Measurements from ENCODE around the gene KHDC4. TPM values are rescaled to one million over a fixed set of nuclear protein-coding genes. Genes with fewer than 3 reads are reported as not detected.

The KHDC4 gene
- polyA plus RNA-seq, 1 donor from 2014 or later: 97.1 TPM

DNA sequence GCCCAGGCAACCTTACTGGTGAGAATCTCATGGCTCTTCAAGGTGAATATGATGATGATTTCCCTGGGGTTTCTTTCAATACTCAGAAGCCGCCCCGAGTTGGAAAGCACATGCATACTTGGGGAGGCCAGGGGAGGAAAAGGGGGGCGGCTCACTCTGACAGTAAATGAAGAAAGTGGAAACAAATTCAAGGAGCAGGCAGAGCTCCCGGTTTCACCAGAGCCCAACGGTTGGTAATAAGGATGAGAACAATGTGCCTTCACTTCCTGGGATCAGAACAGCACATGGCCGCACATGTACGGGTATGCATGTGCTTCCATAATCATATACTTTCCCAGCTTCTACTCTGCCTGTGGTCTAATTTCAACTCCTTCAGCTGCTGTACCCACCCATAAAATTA lies 47.9 kb upstream of the KHDC4 start:
- no peak overlapping the region for H3K9ac ChIP-seq (ENCODE audit: low read length)
- H3K9me3 ChIP-seq (ENCODE audit: low read length): no peaks in the 10 kb centered on the region
- peaks cover 2% of the 10 kb centered on the region for H3F3A ChIP-seq (ENCODE audit: insufficient read depth, low read length, poor library complexity, severe bottlenecking)
- no peak overlapping the region for H3K27ac ChIP-seq (ENCODE audit: low read length)
- H3K27me3 ChIP-seq (ENCODE audit: insufficient read depth, low read depth, low read length): no peaks in the 10 kb centered on the region
- H2AFZ ChIP-seq (ENCODE audit: low read depth, low read length): no peak overlapping the region
- H3K4me3 ChIP-seq (ENCODE audit: low read length): no peak overlapping the region
- H4K20me1 ChIP-seq (ENCODE audit: insufficient read depth): no peaks in the 10 kb centered on the region
- H3K36me3 ChIP-seq (ENCODE audit: insufficient read depth, low read length): no peaks in the 10 kb centered on the region
- TF ChIP-seq EP300 (conservative IDR thresholded peaks at IDR 0.05; ENCODE audit: poor library complexity, severe bottlenecking): no peak
- no peak for TF ChIP-seq POLR2AphosphoS5 (IDR thresholded peaks at IDR 0.05)
- TF ChIP-seq RAD21 (conservative IDR thresholded peaks at IDR 0.05): no peak
- TF ChIP-seq, protein P1, sequence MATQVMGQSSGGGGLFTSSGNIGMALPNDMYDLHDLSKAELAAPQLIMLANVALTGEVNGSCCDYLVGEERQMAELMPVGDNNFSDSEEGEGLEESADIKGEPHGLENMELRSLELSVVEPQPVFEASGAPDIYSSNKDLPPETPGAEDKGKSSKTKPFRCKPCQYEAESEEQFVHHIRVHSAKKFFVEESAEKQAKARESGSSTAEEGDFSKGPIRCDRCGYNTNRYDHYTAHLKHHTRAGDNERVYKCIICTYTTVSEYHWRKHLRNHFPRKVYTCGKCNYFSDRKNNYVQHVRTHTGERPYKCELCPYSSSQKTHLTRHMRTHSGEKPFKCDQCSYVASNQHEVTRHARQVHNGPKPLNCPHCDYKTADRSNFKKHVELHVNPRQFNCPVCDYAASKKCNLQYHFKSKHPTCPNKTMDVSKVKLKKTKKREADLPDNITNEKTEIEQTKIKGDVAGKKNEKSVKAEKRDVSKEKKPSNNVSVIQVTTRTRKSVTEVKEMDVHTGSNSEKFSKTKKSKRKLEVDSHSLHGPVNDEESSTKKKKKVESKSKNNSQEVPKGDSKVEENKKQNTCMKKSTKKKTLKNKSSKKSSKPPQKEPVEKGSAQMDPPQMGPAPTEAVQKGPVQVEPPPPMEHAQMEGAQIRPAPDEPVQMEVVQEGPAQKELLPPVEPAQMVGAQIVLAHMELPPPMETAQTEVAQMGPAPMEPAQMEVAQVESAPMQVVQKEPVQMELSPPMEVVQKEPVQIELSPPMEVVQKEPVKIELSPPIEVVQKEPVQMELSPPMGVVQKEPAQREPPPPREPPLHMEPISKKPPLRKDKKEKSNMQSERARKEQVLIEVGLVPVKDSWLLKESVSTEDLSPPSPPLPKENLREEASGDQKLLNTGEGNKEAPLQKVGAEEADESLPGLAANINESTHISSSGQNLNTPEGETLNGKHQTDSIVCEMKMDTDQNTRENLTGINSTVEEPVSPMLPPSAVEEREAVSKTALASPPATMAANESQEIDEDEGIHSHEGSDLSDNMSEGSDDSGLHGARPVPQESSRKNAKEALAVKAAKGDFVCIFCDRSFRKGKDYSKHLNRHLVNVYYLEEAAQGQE (IDR thresholded peaks at IDR 0.05; ENCODE audit: borderline replicate concordance): no peak
- TF ChIP-seq, protein P2, sequence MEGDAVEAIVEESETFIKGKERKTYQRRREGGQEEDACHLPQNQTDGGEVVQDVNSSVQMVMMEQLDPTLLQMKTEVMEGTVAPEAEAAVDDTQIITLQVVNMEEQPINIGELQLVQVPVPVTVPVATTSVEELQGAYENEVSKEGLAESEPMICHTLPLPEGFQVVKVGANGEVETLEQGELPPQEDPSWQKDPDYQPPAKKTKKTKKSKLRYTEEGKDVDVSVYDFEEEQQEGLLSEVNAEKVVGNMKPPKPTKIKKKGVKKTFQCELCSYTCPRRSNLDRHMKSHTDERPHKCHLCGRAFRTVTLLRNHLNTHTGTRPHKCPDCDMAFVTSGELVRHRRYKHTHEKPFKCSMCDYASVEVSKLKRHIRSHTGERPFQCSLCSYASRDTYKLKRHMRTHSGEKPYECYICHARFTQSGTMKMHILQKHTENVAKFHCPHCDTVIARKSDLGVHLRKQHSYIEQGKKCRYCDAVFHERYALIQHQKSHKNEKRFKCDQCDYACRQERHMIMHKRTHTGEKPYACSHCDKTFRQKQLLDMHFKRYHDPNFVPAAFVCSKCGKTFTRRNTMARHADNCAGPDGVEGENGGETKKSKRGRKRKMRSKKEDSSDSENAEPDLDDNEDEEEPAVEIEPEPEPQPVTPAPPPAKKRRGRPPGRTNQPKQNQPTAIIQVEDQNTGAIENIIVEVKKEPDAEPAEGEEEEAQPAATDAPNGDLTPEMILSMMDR (IDR thresholded peaks at IDR 0.05; ENCODE audit: poor library complexity, severe bottlenecking): no peak
- no peak for TF ChIP-seq TAF1 (IDR thresholded peaks at IDR 0.05; ENCODE audit: low read depth)
- TF ChIP-seq EZH2 (IDR thresholded peaks at IDR 0.05; ENCODE audit: borderline replicate concordance, insufficient read depth, low read length, poor library complexity, severe bottlenecking): no peak
- no peak for TF ChIP-seq MXI1 (conservative IDR thresholded peaks at IDR 0.05; ENCODE audit: poor library complexity, severe bottlenecking)
- no peak for TF ChIP-seq SMC3 (conservative IDR thresholded peaks at IDR 0.05; ENCODE audit: poor library complexity)
- H3K9me2 ChIP-seq (ENCODE audit: insufficient read depth, low read length): no peaks in the 10 kb centered on the region
- peaks cover 19% of the 10 kb centered on the region for H3K79me2 ChIP-seq (replicated peaks; ENCODE audit: insufficient read depth, low read length)
- H3K4me2 ChIP-seq (ENCODE audit: low read length): no peak overlapping the region

DNA sequence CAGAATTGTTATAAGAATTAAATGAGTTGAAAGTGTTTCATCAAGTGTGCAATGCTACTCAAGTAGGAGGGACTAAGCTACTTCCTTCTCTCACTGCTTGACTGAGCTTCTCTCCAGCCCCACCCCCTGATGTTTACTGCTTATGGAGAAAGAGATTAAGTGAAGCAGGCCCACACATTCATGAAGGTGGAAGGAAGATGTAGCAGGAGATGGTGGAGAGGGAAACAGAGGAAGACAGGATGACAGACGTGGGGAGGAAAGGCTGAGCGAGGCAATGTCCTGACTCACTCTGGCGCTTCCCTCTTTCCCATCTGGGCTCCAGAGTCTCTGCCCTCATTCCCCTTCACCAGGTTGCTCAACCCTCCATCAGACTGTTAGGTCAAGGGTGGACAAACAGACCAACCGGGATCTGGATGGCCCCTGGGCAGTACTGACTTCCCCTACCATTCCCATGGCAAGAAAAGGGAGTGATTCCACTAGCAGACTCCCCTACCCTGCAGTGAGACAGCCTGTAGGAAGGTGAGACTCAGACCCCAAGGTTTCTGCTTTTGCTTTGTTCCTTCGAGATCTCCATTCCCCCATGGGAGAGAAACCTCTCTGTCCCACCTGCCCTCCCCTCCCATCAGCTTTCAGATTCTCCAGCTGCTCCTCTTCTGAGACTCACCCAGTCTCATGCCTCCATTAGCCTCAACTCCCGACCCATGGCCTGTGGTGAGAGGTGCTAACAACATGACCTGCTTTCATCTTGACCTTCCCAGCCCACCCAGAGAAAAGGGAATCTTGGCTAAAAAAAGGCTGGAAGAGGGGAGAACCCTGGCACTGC lies 47.3 kb upstream of the KHDC4 start:
- Histone ChIP-seq H3K9me2 (ENCODE audit: insufficient read depth, low read length) (no peaks in the 10 kb centered on the region), H3K36me3 (ENCODE audit: insufficient read depth, low read length) (no peaks in the 10 kb centered on the region), H3K79me2 (replicated peaks; ENCODE audit: insufficient read depth, low read length) (peaks cover 25% of the 10 kb centered on the region), H3K4me3 (ENCODE audit: low read length) (no peak overlapping the region), H3K9me3 (ENCODE audit: low read length) (no peaks in the 10 kb centered on the region), H3F3A (ENCODE audit: insufficient read depth, low read length, poor library complexity, severe bottlenecking) (peaks cover 6% of the 10 kb centered on the region), H3K27me3 (ENCODE audit: insufficient read depth, low read depth, low read length) (no peaks in the 10 kb centered on the region), H3K9ac (ENCODE audit: low read length) (no peak overlapping the region), H3K27ac (ENCODE audit: low read length) (no peak overlapping the region), H3K4me2 (ENCODE audit: low read length) (no peak overlapping the region), H2AFZ (ENCODE audit: low read depth, low read length) (no peak overlapping the region), H4K20me1 (ENCODE audit: insufficient read depth) (no peaks in the 10 kb centered on the region)
- TF ChIP-seq RAD21 (conservative IDR thresholded peaks at IDR 0.05) (no peak), TAF1 (IDR thresholded peaks at IDR 0.05; ENCODE audit: low read depth) (no peak), SMC3 (conservative IDR thresholded peaks at IDR 0.05; ENCODE audit: poor library complexity) (no peak), POLR2AphosphoS5 (IDR thresholded peaks at IDR 0.05) (no peak), MXI1 (conservative IDR thresholded peaks at IDR 0.05; ENCODE audit: poor library complexity, severe bottlenecking) (no peak), EP300 (conservative IDR thresholded peaks at IDR 0.05; ENCODE audit: poor library complexity, severe bottlenecking) (no peak), EZH2 (IDR thresholded peaks at IDR 0.05; ENCODE audit: borderline replicate concordance, insufficient read depth, low read length, poor library complexity, severe bottlenecking) (no peak)
- TF ChIP-seq, protein P1 (IDR thresholded peaks at IDR 0.05; ENCODE audit: borderline replicate concordance): no peak
- TF ChIP-seq, protein P2 (IDR thresholded peaks at IDR 0.05; ENCODE audit: poor library complexity, severe bottlenecking): no peak

Data from neural cell (in vitro differentiated cells).